ENCODE data around the gene BEX2.

DNA sequence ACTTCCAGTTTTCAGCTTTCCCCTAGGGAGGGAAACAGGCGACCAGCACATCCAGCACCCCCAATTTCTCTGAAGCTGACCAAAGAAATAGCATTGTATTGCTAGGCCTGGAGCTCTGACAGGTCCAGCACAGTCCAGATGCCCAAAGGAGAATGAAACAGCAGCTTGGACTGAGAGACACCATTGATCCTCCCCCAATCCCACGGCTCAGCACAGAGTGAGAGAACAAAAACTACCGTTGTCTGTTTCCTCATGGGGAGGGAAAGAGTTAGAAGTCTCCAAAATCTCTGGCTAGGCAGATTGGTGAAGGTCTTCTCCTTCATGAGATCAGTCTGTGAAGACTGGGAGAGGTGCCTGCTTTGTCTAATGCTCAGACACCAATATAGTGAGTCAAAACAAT, 27.9 kb upstream of the BEX2 start:
- TF ChIP-seq, protein P1, sequence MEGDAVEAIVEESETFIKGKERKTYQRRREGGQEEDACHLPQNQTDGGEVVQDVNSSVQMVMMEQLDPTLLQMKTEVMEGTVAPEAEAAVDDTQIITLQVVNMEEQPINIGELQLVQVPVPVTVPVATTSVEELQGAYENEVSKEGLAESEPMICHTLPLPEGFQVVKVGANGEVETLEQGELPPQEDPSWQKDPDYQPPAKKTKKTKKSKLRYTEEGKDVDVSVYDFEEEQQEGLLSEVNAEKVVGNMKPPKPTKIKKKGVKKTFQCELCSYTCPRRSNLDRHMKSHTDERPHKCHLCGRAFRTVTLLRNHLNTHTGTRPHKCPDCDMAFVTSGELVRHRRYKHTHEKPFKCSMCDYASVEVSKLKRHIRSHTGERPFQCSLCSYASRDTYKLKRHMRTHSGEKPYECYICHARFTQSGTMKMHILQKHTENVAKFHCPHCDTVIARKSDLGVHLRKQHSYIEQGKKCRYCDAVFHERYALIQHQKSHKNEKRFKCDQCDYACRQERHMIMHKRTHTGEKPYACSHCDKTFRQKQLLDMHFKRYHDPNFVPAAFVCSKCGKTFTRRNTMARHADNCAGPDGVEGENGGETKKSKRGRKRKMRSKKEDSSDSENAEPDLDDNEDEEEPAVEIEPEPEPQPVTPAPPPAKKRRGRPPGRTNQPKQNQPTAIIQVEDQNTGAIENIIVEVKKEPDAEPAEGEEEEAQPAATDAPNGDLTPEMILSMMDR (IDR thresholded peaks at IDR 0.05 in 2 of 3, conservative IDR thresholded peaks at IDR 0.05 in 1 of 3; ENCODE audit: insufficient read depth in 2 of 3, low read depth in 1 of 3, low read length in 3 of 3): no peak
- TF ChIP-seq ELF1 (tag; IDR thresholded peaks at IDR 0.05): no peak
- no peak for TF ChIP-seq SREBF1 (IDR thresholded peaks at IDR 0.05; ENCODE audit: borderline replicate concordance, low read depth, low read length)
- no peak for TF ChIP-seq ZEB2 (IDR thresholded peaks at IDR 0.05)
- no peak for TF ChIP-seq SIN3B (IDR thresholded peaks at IDR 0.05; ENCODE audit: low read depth)
- TF ChIP-seq, protein P2, sequence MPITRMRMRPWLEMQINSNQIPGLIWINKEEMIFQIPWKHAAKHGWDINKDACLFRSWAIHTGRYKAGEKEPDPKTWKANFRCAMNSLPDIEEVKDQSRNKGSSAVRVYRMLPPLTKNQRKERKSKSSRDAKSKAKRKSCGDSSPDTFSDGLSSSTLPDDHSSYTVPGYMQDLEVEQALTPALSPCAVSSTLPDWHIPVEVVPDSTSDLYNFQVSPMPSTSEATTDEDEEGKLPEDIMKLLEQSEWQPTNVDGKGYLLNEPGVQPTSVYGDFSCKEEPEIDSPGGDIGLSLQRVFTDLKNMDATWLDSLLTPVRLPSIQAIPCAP (CRISPR knock-in tag; IDR thresholded peaks at IDR 0.05; ENCODE audit: borderline replicate concordance): no peak
- TF ChIP-seq, protein P3, sequence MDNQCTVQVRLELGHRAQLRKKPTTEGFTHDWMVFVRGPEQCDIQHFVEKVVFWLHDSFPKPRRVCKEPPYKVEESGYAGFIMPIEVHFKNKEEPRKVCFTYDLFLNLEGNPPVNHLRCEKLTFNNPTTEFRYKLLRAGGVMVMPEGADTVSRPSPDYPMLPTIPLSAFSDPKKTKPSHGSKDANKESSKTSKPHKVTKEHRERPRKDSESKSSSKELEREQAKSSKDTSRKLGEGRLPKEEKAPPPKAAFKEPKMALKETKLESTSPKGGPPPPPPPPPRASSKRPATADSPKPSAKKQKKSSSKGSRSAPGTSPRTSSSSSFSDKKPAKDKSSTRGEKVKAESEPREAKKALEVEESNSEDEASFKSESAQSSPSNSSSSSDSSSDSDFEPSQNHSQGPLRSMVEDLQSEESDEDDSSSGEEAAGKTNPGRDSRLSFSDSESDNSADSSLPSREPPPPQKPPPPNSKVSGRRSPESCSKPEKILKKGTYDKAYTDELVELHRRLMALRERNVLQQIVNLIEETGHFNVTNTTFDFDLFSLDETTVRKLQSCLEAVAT (IDR thresholded peaks at IDR 0.05): no peak
- no peak for TF ChIP-seq POLR2A (conservative IDR thresholded peaks at IDR 0.05)
- TF ChIP-seq SAFB2 (IDR thresholded peaks at IDR 0.05; ENCODE audit: borderline replicate concordance, low read depth, low read length, severe bottlenecking): no peak
- TF ChIP-seq JUN (IDR thresholded peaks at IDR 0.05; ENCODE audit: borderline replicate concordance, low read depth, low read length): no peak
- no peak for TF ChIP-seq JUN (CRISPR knock-in tag; IDR thresholded peaks at IDR 0.05; ENCODE audit: borderline replicate concordance)
